Measurements from ENCODE around the gene B4GALT6. TPM values are rescaled to one million over a fixed set of nuclear protein-coding genes. Genes with fewer than 3 reads are reported as not detected.

The B4GALT6 gene
- total RNA-seq, 5 donors from 2014 or later (not counting 1 experiment from before 2014, with no cell fraction given) = 0.25 to 1.5 (median 1.2) TPM

GRCh38 chr18:31671951-31672350 is 12.4 kb downstream of the B4GALT6 start:
- DNase-seq (no peak), ATAC-seq (replicated peaks in 1 of 4) (no peak)
- Mint-ChIP-seq H3K36me3 (no peaks in the 10 kb centered on the region), H3K4me1 (no peaks in the 10 kb centered on the region), H3K4me3 (no peak overlapping the region), H3K27me3 (no peaks in the 10 kb centered on the region), H3K27ac (no peak overlapping the region), H3K9me3 (no peaks in the 10 kb centered on the region)
- no peaks in the 10 kb centered on the region for H3K4me1 ChIP-seq (ENCODE audit: control insufficient read depth in 1 of 2, extremely low read depth in 1 of 2, insufficient read depth in 2 of 2, low read length in 2 of 2)
- H3K9me3 ChIP-seq = no peaks in the 10 kb centered on the region
- WGBS (ENCODE audit: insufficient coverage) = no CpG with 5 or more reads among the region's 1 CpG
- H3K27ac ChIP-seq (ENCODE audit: low read length) = no peak overlapping the region
- ChIA-PET CTCF (no interaction called here), POLR2A (no interaction called here)
- no peaks in the 10 kb centered on the region for H3K36me3 ChIP-seq (ENCODE audit: control insufficient read depth in 2 of 2, extremely low read depth in 1 of 2, insufficient read depth in 1 of 2, low read length in 1 of 2)
- H3K27me3 ChIP-seq (replicated peaks in 1 of 2; ENCODE audit: control insufficient read depth in 2 of 2, extremely low read depth in 1 of 2, insufficient read depth in 2 of 2, low read length in 1 of 2) = no peaks in the 10 kb centered on the region
- no peak overlapping the region for H3K4me3 ChIP-seq (ENCODE audit: control insufficient read depth in 1 of 2, extremely low read depth in 1 of 2, low read length in 1 of 2)

GRCh38 chr18:31669541-31669940 is 14.8 kb downstream of the B4GALT6 start:
- no peaks in the 10 kb centered on the region for H3K9me3 Mint-ChIP-seq
- no peak overlapping the region for H3K4me3 Mint-ChIP-seq
- no peaks in the 10 kb centered on the region for H3K27me3 Mint-ChIP-seq
- no CpG with 5 or more reads among the region's 2 CpGs for WGBS (ENCODE audit: insufficient coverage)
- Histone ChIP-seq H3K27ac (ENCODE audit: low read length) (no peak overlapping the region), H3K36me3 (ENCODE audit: control insufficient read depth in 2 of 2, extremely low read depth in 1 of 2, insufficient read depth in 1 of 2, low read length in 1 of 2) (no peaks in the 10 kb centered on the region), H3K27me3 (replicated peaks in 1 of 2; ENCODE audit: control insufficient read depth in 2 of 2, extremely low read depth in 1 of 2, insufficient read depth in 2 of 2, low read length in 1 of 2) (peaks cover 0 to 2% of the 10 kb centered on the region in 2 experiments), H3K4me1 (ENCODE audit: control insufficient read depth in 1 of 2, extremely low read depth in 1 of 2, insufficient read depth in 2 of 2, low read length in 2 of 2) (no peaks in the 10 kb centered on the region), H3K9me3 (no peaks in the 10 kb centered on the region), H3K4me3 (ENCODE audit: control insufficient read depth in 1 of 2, extremely low read depth in 1 of 2, low read length in 1 of 2) (no peak overlapping the region)
- no peaks in the 10 kb centered on the region for H3K4me1 Mint-ChIP-seq
- ChIA-PET POLR2A (no interaction called here), CTCF (no interaction called here)
- DNase-seq (no peak), ATAC-seq (replicated peaks in 1 of 4) (no peak)
- no peaks in the 10 kb centered on the region for H3K36me3 Mint-ChIP-seq
- H3K27ac Mint-ChIP-seq = no peak overlapping the region

DNA sequence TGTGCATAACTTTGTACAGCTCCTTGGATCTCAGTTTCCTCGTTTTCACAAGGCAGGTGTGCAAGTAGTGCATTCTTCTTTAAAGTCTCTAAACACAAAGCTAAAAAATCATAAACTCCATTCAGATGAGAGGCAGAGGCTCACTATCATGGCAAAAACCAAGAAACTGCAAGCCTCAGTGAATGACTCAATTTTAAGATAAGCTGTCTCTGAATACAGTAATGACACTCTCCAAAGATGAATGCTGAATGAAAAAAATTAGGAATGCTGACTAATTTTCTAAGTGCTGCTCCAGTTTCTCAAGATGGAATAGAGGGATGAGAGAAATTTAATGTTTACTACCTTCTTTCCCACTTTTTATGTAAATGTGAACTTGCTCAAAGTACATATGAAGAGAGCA is 17.2 kb downstream of the B4GALT6 start:
- 63% methylated on average over 1 of the region's 1 CpG for WGBS (ENCODE audit: insufficient coverage)
- POLR2A ChIA-PET = no interaction called here
- CTCF ChIA-PET = interaction anchor here in 1 of 2 donors (1.3 kb wide), 1 partner anchor 9 kb away, joined by 5 read pairs; no protein-coding TSS in a partner anchor

GRCh38 chr18:31666055-31666454 is 18.3 kb downstream of the B4GALT6 start:
- Mint-ChIP-seq H3K36me3 (no peaks in the 10 kb centered on the region), H3K27me3 (no peaks in the 10 kb centered on the region), H3K9me3 (no peaks in the 10 kb centered on the region), H3K27ac (no peak overlapping the region), H3K4me1 (no peaks in the 10 kb centered on the region), H3K4me3 (no peak overlapping the region)
- no peak overlapping the region for H3K27ac ChIP-seq (ENCODE audit: low read length)
- peaks cover 0 to 2% of the 10 kb centered on the region in 2 experiments for H3K27me3 ChIP-seq (replicated peaks in 1 of 2; ENCODE audit: control insufficient read depth in 2 of 2, extremely low read depth in 1 of 2, insufficient read depth in 2 of 2, low read length in 1 of 2)
- ChIA-PET CTCF (interaction anchor here in 1 of 2 donors (0.6 kb wide), 1 partner anchor 106 kb away, joined by 4 read pairs; no protein-coding TSS in a partner anchor), POLR2A (interaction anchor here in 1 of 2 donors (0.6 kb wide), 1 partner anchor 13 kb away, joined by 4 read pairs; no protein-coding TSS in a partner anchor)
- ATAC-seq (replicated peaks in 1 of 4) (no peak), DNase-seq (no peak)
- no peak overlapping the region for H3K4me3 ChIP-seq (ENCODE audit: control insufficient read depth in 1 of 2, extremely low read depth in 1 of 2, low read length in 1 of 2)
- no peaks in the 10 kb centered on the region for H3K36me3 ChIP-seq (ENCODE audit: control insufficient read depth in 2 of 2, extremely low read depth in 1 of 2, insufficient read depth in 1 of 2, low read length in 1 of 2)
- no CpG with 5 or more reads among the region's 5 CpGs for WGBS (ENCODE audit: insufficient coverage)
- no peaks in the 10 kb centered on the region for H3K4me1 ChIP-seq (ENCODE audit: control insufficient read depth in 1 of 2, extremely low read depth in 1 of 2, insufficient read depth in 2 of 2, low read length in 2 of 2)
- no peaks in the 10 kb centered on the region for H3K9me3 ChIP-seq

More for the DNA sequence above, 17.2 kb downstream of the B4GALT6 start:
- DNase-seq = no peak
- H3K4me1 Mint-ChIP-seq = no peaks in the 10 kb centered on the region
- no peak overlapping the region for H3K4me3 Mint-ChIP-seq
- H3K36me3 Mint-ChIP-seq = no peaks in the 10 kb centered on the region
- Histone ChIP-seq H3K27ac (ENCODE audit: low read length) (no peak overlapping the region), H3K9me3 (no peaks in the 10 kb centered on the region), H3K4me1 (ENCODE audit: control insufficient read depth in 1 of 2, extremely low read depth in 1 of 2, insufficient read depth in 2 of 2, low read length in 2 of 2) (no peaks in the 10 kb centered on the region), H3K4me3 (ENCODE audit: control insufficient read depth in 1 of 2, extremely low read depth in 1 of 2, low read length in 1 of 2) (no peak overlapping the region), H3K36me3 (ENCODE audit: control insufficient read depth in 2 of 2, extremely low read depth in 1 of 2, insufficient read depth in 1 of 2, low read length in 1 of 2) (no peaks in the 10 kb centered on the region), H3K27me3 (replicated peaks in 1 of 2; ENCODE audit: control insufficient read depth in 2 of 2, extremely low read depth in 1 of 2, insufficient read depth in 2 of 2, low read length in 1 of 2) (peaks cover 0 to 2% of the 10 kb centered on the region in 2 experiments)
- no peaks in the 10 kb centered on the region for H3K9me3 Mint-ChIP-seq
- no peak for ATAC-seq (replicated peaks in 1 of 4)
- no peaks in the 10 kb centered on the region for H3K27me3 Mint-ChIP-seq
- no peak overlapping the region for H3K27ac Mint-ChIP-seq

- ChIA-PET CTCF (no interaction called here), POLR2A (no interaction called here)
- peaks cover 0 to 2% of the 10 kb centered on the region in 2 experiments for H3K27me3 ChIP-seq (replicated peaks in 1 of 2; ENCODE audit: control insufficient read depth in 2 of 2, extremely low read depth in 1 of 2, insufficient read depth in 2 of 2, low read length in 1 of 2)
- ATAC-seq (replicated peaks in 1 of 4) (no peak), DNase-seq (no peak)
- H3K27me3 Mint-ChIP-seq = no peaks in the 10 kb centered on the region
- H3K4me3 ChIP-seq (ENCODE audit: control insufficient read depth in 1 of 2, extremely low read depth in 1 of 2, low read length in 1 of 2) = no peak overlapping the region
- no peaks in the 10 kb centered on the region for H3K36me3 Mint-ChIP-seq
- H3K4me3 Mint-ChIP-seq = no peak overlapping the region
- WGBS (ENCODE audit: insufficient coverage) = no CpG with 5 or more reads among the region's 1 CpG
- H3K36me3 ChIP-seq (ENCODE audit: control insufficient read depth in 2 of 2, extremely low read depth in 1 of 2, insufficient read depth in 1 of 2, low read length in 1 of 2) = no peaks in the 10 kb centered on the region
- H3K9me3 ChIP-seq = no peaks in the 10 kb centered on the region
- H3K27ac ChIP-seq (ENCODE audit: low read length) = no peak overlapping the region
- H3K27ac Mint-ChIP-seq = no peak overlapping the region
- peaks cover 0 to 4% of the 10 kb centered on the region in 2 experiments for H3K4me1 ChIP-seq (ENCODE audit: control insufficient read depth in 1 of 2, extremely low read depth in 1 of 2, insufficient read depth in 2 of 2, low read length in 2 of 2)
- H3K9me3 Mint-ChIP-seq = no peaks in the 10 kb centered on the region
- peaks cover 0 to 4% (median 3%) of the 10 kb centered on the region in 3 donors for H3K4me1 Mint-ChIP-seq
These were observed 20.3 kb downstream of the B4GALT6 start for GRCh38 chr18:31664101-31664500.

DNA sequence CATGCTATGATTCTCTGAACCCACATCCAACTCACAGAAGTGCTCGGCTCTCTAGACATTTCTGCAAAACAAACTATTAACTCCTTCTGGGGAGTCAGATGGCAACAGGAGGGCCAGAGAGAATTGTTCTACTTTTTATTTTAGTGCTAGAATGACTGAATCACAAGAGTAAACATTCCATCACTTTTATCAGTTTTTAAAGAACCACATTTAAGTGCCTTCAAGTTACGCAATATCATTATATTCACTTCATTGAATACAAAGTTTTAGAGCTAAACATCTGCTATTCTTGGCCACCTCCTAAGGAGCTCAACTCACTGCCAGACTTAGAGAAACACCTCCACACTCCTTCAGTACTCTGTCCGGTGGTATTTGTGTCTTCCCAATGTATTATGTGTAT is 22.4 kb downstream of the B4GALT6 start:
- H3K4me1 Mint-ChIP-seq = peaks cover 11 to 14% (median 13%) of the 10 kb centered on the region in 3 donors
- no peaks in the 10 kb centered on the region for H3K9me3 ChIP-seq
- no CpG with 5 or more reads among the region's 3 CpGs for WGBS (ENCODE audit: insufficient coverage)
- no peak overlapping the region for H3K4me3 ChIP-seq (ENCODE audit: control insufficient read depth in 1 of 2, extremely low read depth in 1 of 2, low read length in 1 of 2)
- DNase-seq = no peak
- ChIA-PET CTCF (no interaction called here), POLR2A (no interaction called here)
- no peak overlapping the region for H3K27ac ChIP-seq (ENCODE audit: low read length)
- peaks cover 0 to 12% of the 10 kb centered on the region in 2 experiments for H3K4me1 ChIP-seq (ENCODE audit: control insufficient read depth in 1 of 2, extremely low read depth in 1 of 2, insufficient read depth in 2 of 2, low read length in 2 of 2)
- no peak overlapping the region for H3K4me3 Mint-ChIP-seq
- H3K9me3 Mint-ChIP-seq = no peaks in the 10 kb centered on the region
- peaks cover 0 to 6% of the 10 kb centered on the region in 2 experiments for H3K27me3 ChIP-seq (replicated peaks in 1 of 2; ENCODE audit: control insufficient read depth in 2 of 2, extremely low read depth in 1 of 2, insufficient read depth in 2 of 2, low read length in 1 of 2)
- H3K27me3 Mint-ChIP-seq = no peaks in the 10 kb centered on the region
- no peak overlapping the region for H3K27ac Mint-ChIP-seq
- no peak for ATAC-seq (replicated peaks in 1 of 4)
- H3K36me3 ChIP-seq (ENCODE audit: control insufficient read depth in 2 of 2, extremely low read depth in 1 of 2, insufficient read depth in 1 of 2, low read length in 1 of 2) = no peaks in the 10 kb centered on the region
- H3K36me3 Mint-ChIP-seq = no peaks in the 10 kb centered on the region

DNA sequence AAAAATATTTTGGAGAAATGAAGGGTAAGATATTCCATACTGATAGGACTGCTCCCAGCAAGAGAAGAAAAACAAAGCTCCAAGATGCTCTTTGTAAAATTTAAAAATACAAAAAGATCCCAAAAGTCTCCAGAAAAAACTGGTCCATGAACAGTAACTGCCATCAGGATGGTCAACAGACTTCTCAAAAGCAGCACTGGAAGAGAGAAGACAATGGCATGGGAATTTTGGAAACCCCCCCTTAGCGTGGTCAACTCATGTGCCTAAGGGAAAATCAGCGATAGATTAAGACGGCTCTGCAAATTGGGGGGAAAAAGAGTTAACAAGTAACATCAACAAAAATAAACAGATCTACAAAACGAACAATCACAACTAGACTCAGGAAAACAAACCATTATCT is 23.6 kb downstream of the B4GALT6 start:
- Histone ChIP-seq H3K36me3 (ENCODE audit: control insufficient read depth in 2 of 2, extremely low read depth in 1 of 2, insufficient read depth in 1 of 2, low read length in 1 of 2) (no peaks in the 10 kb centered on the region), H3K4me1 (ENCODE audit: control insufficient read depth in 1 of 2, extremely low read depth in 1 of 2, insufficient read depth in 2 of 2, low read length in 2 of 2) (peaks cover 0 to 12% of the 10 kb centered on the region in 2 experiments), H3K9me3 (no peaks in the 10 kb centered on the region), H3K27me3 (replicated peaks in 1 of 2; ENCODE audit: control insufficient read depth in 2 of 2, extremely low read depth in 1 of 2, insufficient read depth in 2 of 2, low read length in 1 of 2) (peaks cover 0 to 8% of the 10 kb centered on the region in 2 experiments), H3K4me3 (ENCODE audit: control insufficient read depth in 1 of 2, extremely low read depth in 1 of 2, low read length in 1 of 2) (no peak overlapping the region), H3K27ac (ENCODE audit: low read length) (no peak overlapping the region)
- Mint-ChIP-seq H3K9me3 (no peaks in the 10 kb centered on the region), H3K4me1 (peaks cover 11 to 14% (median 13%) of the 10 kb centered on the region in 3 donors), H3K36me3 (no peaks in the 10 kb centered on the region), H3K27ac (no peak overlapping the region), H3K4me3 (no peak overlapping the region), H3K27me3 (peaks cover 0 to 2% of the 10 kb centered on the region in 2 donors)
- no CpG with 5 or more reads among the region's 4 CpGs for WGBS (ENCODE audit: insufficient coverage)
- ChIA-PET POLR2A (no interaction called here), CTCF (no interaction called here)
- DNase-seq = no peak
- no peak for ATAC-seq (replicated peaks in 1 of 4)

Measured in T-cell (primary cell).